Ascending aorta (tissue), 2 donors: Measurements from ENCODE around the gene PARP4. TPM values are rescaled to one million over a fixed set of nuclear protein-coding genes. Genes with fewer than 3 reads are reported as not detected.
"Not testable (repeated sequence)": the region's sequence is repeated elsewhere in the genome, so short reads cannot be mapped to it uniquely, and the experiment has no call there.

Source experiments
- DNase-seq, 2 donors: peaks; one replicate each; pipeline ENCODE4 v3.0.0-alpha.2; 2019; ENCODE audit warnings: low spot score in 2 of 2
- H3K27ac ChIP-seq, 2 donors: fragments of 200-600 bp; sonication (generic); one replicate each; pipeline ENCODE4 v1.5.1; 2016 to 2017; ENCODE audit warnings: mild to moderate bottlenecking in 1 of 2
- H3K27me3 ChIP-seq: fragments of 200-600 bp; sonication (generic); one replicate; pipeline ENCODE4 v1.5.1; 2017
- H3K36me3 ChIP-seq, 2 donors: fragments of 200-600 bp; sonication (generic); one replicate each; pipeline ENCODE4 v1.5.1; 2016
- H3K4me1 ChIP-seq, 2 donors: fragments of 200-600 bp; sonication (generic); one replicate each; pipeline ENCODE4 v1.5.1; 2016 to 2017; ENCODE audit warnings: mild to moderate bottlenecking in 1 of 2
- H3K4me3 ChIP-seq, 2 donors: fragments of 200-600 bp; sonication (generic); one replicate each; pipeline ENCODE4 v1.5.1; 2016 to 2017; ENCODE audit warnings: mild to moderate bottlenecking in 1 of 2
- H3K9me3 ChIP-seq, 2 donors: fragments of 200-600 bp; sonication (generic); one replicate each; pipeline ENCODE4 v1.5.1; 2016
- CTCF ChIP-seq, 3 experiments: fragments of 200-600 bp in 2 of 3; fragments of 450-650 bp in 1 of 3; sonication (generic) in 2 of 3; IDR thresholded peaks; one replicate each; pipeline ENCODE4 v1.5.1; 2016 to 2019; ENCODE audit warnings: antibody characterized with exemption in 3 of 3, mild to moderate bottlenecking in 1 of 3, moderate library complexity in 1 of 3
- intact Hi-C: fragments of 100-400 bp; cut with DNase I; formaldehyde crosslinking; loops from one replicate; pipeline ENCODE4 v1.15.1; 2023
- total RNA-seq: library from RNA; depleted of rRNA; stranded (reverse); fragments of >200 nt; gene quantifications from one replicate; pipeline ENCODE4 v1.1.0, GENCODE V29; 2016

The PARP4 gene
- total RNA-seq, 1 donor from 2014 or later, result 15.8 TPM

- no peaks in the 10 kb centered on the region for H3K9me3 ChIP-seq
- TF ChIP-seq CTCF (IDR thresholded peaks at IDR 0.05), result no peak
- no peak for DNase-seq
- H3K4me3 ChIP-seq, result no peak overlapping the region
- no peaks in the 10 kb centered on the region for H3K4me1 ChIP-seq
- H3K27me3 ChIP-seq, result no peaks in the 10 kb centered on the region
- intact Hi-C loops, result no loop called here
- H3K27ac ChIP-seq, result no peak overlapping the region
- H3K36me3 ChIP-seq, result no peaks in the 10 kb centered on the region
Observed at GRCh38 chr13:24396821-24397220, 115.8 kb downstream of the PARP4 start.

GRCh38 chr13:24392972-24393371, 119.6 kb downstream of the PARP4 start:
- intact Hi-C loops, result no loop called here
- H3K27me3 ChIP-seq, result no peaks in the 10 kb centered on the region
- no peaks in the 10 kb centered on the region for H3K36me3 ChIP-seq
- H3K4me3 ChIP-seq, result no peak overlapping the region
- H3K9me3 ChIP-seq, result no peaks in the 10 kb centered on the region
- H3K4me1 ChIP-seq, result no peaks in the 10 kb centered on the region
- no peak for DNase-seq
- no peak overlapping the region for H3K27ac ChIP-seq
- TF ChIP-seq CTCF (IDR thresholded peaks at IDR 0.05), result no peak

GRCh38 chr13:24391771-24392683, 120.6 kb downstream of the PARP4 start:
- DNase-seq, H3K27ac ChIP-seq, H3K36me3 ChIP-seq, intact Hi-C loops, H3K27me3 ChIP-seq, H3K4me1 ChIP-seq, H3K4me3 ChIP-seq, H3K9me3 ChIP-seq: not testable (repeated sequence)

GRCh38 chr13:24390795-24391194, 121.8 kb downstream of the PARP4 start:
- H3K4me3 ChIP-seq, H3K9me3 ChIP-seq, DNase-seq, H3K27me3 ChIP-seq, H3K36me3 ChIP-seq, H3K4me1 ChIP-seq, intact Hi-C loops, H3K27ac ChIP-seq: not testable (repeated sequence)

GRCh38 chr13:24389506-24389905, 123.1 kb downstream of the PARP4 start:
- intact Hi-C loops, result no loop called here
- no peak for TF ChIP-seq CTCF (IDR thresholded peaks at IDR 0.05)

GRCh38 chr13:24388743-24389142, 123.8 kb downstream of the PARP4 start:
- H3K27ac ChIP-seq, intact Hi-C loops, DNase-seq: not testable (repeated sequence)

More at GRCh38 chr13:24389506-24389905, 123.1 kb downstream of the PARP4 start:
- no peaks in the 10 kb centered on the region for H3K27me3 ChIP-seq
- no peaks in the 10 kb centered on the region for H3K4me1 ChIP-seq
- no peak for DNase-seq
- H3K27ac ChIP-seq, result no peak overlapping the region
- no peak overlapping the region for H3K4me3 ChIP-seq
- no peaks in the 10 kb centered on the region for H3K36me3 ChIP-seq
- no peaks in the 10 kb centered on the region for H3K9me3 ChIP-seq

GRCh38 chr13:24386816-24387708, 125.5 kb downstream of the PARP4 start:
- Histone ChIP-seq H3K9me3 (no peaks in the 10 kb centered on the region), H3K4me1 (no peaks in the 10 kb centered on the region), H3K36me3 (no peaks in the 10 kb centered on the region), H3K27me3 (no peaks in the 10 kb centered on the region), H3K4me3 (no peak overlapping the region), H3K27ac (no peak overlapping the region)
- no peak for TF ChIP-seq CTCF (IDR thresholded peaks at IDR 0.05)
- no peak for DNase-seq
- intact Hi-C loops, result no loop called here

More at GRCh38 chr13:24388743-24389142, 123.8 kb downstream of the PARP4 start:
- H3K27me3 ChIP-seq, H3K36me3 ChIP-seq, H3K4me3 ChIP-seq, H3K4me1 ChIP-seq, H3K9me3 ChIP-seq: not testable (repeated sequence)
